ENCODE results near the gene EIF2A.

EIF2A gene

GRCh38 chr3:150557725-150558124 lies 11.1 kb downstream of the EIF2A start:
- H3K9me3 ChIP-seq (replicated peaks in 1 of 2; ENCODE audit: control insufficient read depth in 2 of 2, insufficient read depth in 1 of 2, low read depth in 1 of 2, low read length in 2 of 2), result peaks cover 0 to 2% of the 10 kb centered on the region in 2 donors
- peaks cover 7 to 87% of the 10 kb centered on the region in 2 donors for H3K36me3 ChIP-seq (replicated peaks in 1 of 2; ENCODE audit: control insufficient read depth in 2 of 2, insufficient read depth in 2 of 2, low read length in 2 of 2)
- no peak overlapping the region for H3K9ac ChIP-seq (ENCODE audit: low read depth, low read length, poor library complexity)
- no peak for DNase-seq (ENCODE audit: low spot score)
- H2AFZ ChIP-seq (ENCODE audit: low read length), result no peak overlapping the region
- no peak overlapping the region for H2BK120ac ChIP-seq (ENCODE audit: low read depth, low read length)
- no peak overlapping the region for H2BK12ac ChIP-seq (ENCODE audit: low read length)
- no peak overlapping the region for H2BK15ac ChIP-seq (ENCODE audit: low read length)
- WGBS, 2 donors (ENCODE audit: extremely low coverage in 2 of 2, insufficient read length in 2 of 2, insufficient replicate concordance in 1 of 2), result no CpG with 5 or more reads among the region's 1 CpG
- no peak overlapping the region for H4K91ac ChIP-seq (ENCODE audit: low read depth, low read length, poor library complexity)
- no peaks in the 10 kb centered on the region for H3K4me1 ChIP-seq (ENCODE audit: control insufficient read depth in 2 of 2, insufficient read depth in 1 of 2, low read depth in 1 of 2, low read length in 2 of 2)
- no peaks in the 10 kb centered on the region for H3K27me3 ChIP-seq (ENCODE audit: control insufficient read depth in 3 of 3, insufficient read depth in 3 of 3, low read depth in 1 of 3, low read length in 3 of 3)
- H3K14ac ChIP-seq (ENCODE audit: low read length), result no peak overlapping the region
- H3K23ac ChIP-seq (ENCODE audit: low read depth, low read length, poor library complexity), result no peak overlapping the region
- H3K27ac ChIP-seq (replicated peaks; ENCODE audit: low read length), result no peak overlapping the region
- no peak overlapping the region for H3K4me3 ChIP-seq (ENCODE audit: low read length in 2 of 2)
- no peak overlapping the region for H2BK5ac ChIP-seq (ENCODE audit: low read length)
- no peak overlapping the region for H2AK5ac ChIP-seq (ENCODE audit: low read depth, low read length)
- H4K8ac ChIP-seq (ENCODE audit: low read depth, low read length), result no peak overlapping the region
- no peak overlapping the region for H3K4ac ChIP-seq (ENCODE audit: low read length)
- H3K18ac ChIP-seq (ENCODE audit: low read length), result no peak overlapping the region
- no peaks in the 10 kb centered on the region for H3K79me1 ChIP-seq (ENCODE audit: low read depth, low read length)
- no peak overlapping the region for H3K4me2 ChIP-seq (ENCODE audit: insufficient read depth, low read length, poor library complexity, severe bottlenecking)

DNA sequence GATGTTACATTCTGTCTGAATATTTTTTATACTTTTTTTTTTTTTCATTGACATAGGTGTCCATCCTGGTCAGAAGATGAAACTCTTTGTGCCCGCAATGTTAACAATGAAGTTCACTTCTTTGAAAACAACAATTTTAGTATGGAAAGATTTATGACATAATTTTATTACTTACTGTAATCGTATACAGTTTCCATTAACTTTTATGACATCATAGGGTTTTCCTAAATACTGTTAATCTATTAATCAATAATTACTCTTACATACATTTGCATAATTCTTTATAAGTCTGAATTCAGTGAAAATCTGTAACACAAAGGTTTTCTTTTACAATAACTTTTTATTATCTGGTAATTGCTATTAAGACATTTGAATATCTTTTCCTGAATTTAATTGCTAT lies 17.7 kb downstream of the EIF2A start:
- Histone ChIP-seq H2BK15ac (ENCODE audit: low read length) (no peak overlapping the region), H2BK120ac (ENCODE audit: low read depth, low read length) (no peak overlapping the region), H3K79me1 (ENCODE audit: low read depth, low read length) (no peaks in the 10 kb centered on the region), H3K36me3 (replicated peaks in 1 of 2; ENCODE audit: control insufficient read depth in 2 of 2, insufficient read depth in 2 of 2, low read length in 2 of 2) (peaks cover 5 to 88% of the 10 kb centered on the region in 2 donors), H3K4me3 (ENCODE audit: low read length in 2 of 2) (no peak overlapping the region), H2BK5ac (ENCODE audit: low read length) (no peak overlapping the region), H2AFZ (ENCODE audit: low read length) (no peak overlapping the region), H3K23ac (ENCODE audit: low read depth, low read length, poor library complexity) (no peak overlapping the region), H4K8ac (ENCODE audit: low read depth, low read length) (no peak overlapping the region), H2BK12ac (ENCODE audit: low read length) (no peak overlapping the region), H3K27ac (replicated peaks; ENCODE audit: low read length) (no peak overlapping the region), H2AK5ac (ENCODE audit: low read depth, low read length) (no peak overlapping the region), H3K18ac (ENCODE audit: low read length) (no peak overlapping the region), H4K91ac (ENCODE audit: low read depth, low read length, poor library complexity) (no peak overlapping the region), H3K4me1 (ENCODE audit: control insufficient read depth in 2 of 2, insufficient read depth in 1 of 2, low read depth in 1 of 2, low read length in 2 of 2) (no peaks in the 10 kb centered on the region), H3K4ac (ENCODE audit: low read length) (no peak overlapping the region), H3K9ac (ENCODE audit: low read depth, low read length, poor library complexity) (no peak overlapping the region), H3K27me3 (ENCODE audit: control insufficient read depth in 3 of 3, insufficient read depth in 3 of 3, low read depth in 1 of 3, low read length in 3 of 3) (no peaks in the 10 kb centered on the region), H3K9me3 (replicated peaks in 1 of 2; ENCODE audit: control insufficient read depth in 2 of 2, insufficient read depth in 1 of 2, low read depth in 1 of 2, low read length in 2 of 2) (no peaks in the 10 kb centered on the region), H3K14ac (ENCODE audit: low read length) (no peak overlapping the region), H3K4me2 (ENCODE audit: insufficient read depth, low read length, poor library complexity, severe bottlenecking) (no peak overlapping the region)
- no peak for DNase-seq (ENCODE audit: low spot score)
- no CpG with 5 or more reads among the region's 2 CpGs for whole genome bisulfite sequencing, 2 donors (ENCODE audit: extremely low coverage in 2 of 2, insufficient read length in 2 of 2, insufficient replicate concordance in 1 of 2)

DNA sequence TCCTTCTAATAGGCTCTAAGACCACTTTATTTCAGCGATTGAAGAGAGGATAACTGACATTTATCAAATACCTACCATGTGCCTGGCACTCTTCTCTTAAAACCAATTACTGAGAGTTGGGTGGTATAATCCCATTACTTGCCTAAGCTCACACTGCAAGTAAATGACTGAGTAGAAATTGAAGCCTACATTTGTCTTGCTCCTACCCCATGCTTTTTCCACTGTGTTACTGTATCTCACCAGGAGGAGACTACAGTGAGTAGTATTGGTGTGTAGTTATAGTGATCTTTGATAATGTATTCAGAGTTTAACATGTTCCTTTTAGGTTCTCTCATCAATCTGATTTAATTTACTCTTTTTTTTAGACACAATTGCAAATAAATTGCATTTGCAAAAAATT lies 20.7 kb downstream of the EIF2A start:
- Histone ChIP-seq H2AK5ac (ENCODE audit: low read depth, low read length) (no peak overlapping the region), H2AFZ (ENCODE audit: low read length) (no peak overlapping the region), H2BK12ac (ENCODE audit: low read length) (no peak overlapping the region), H3K27ac (replicated peaks; ENCODE audit: low read length) (no peak overlapping the region), H3K4me3 (ENCODE audit: low read length in 2 of 2) (no peak overlapping the region), H3K14ac (ENCODE audit: low read length) (no peak overlapping the region), H3K79me1 (ENCODE audit: low read depth, low read length) (no peaks in the 10 kb centered on the region), H3K4me2 (ENCODE audit: insufficient read depth, low read length, poor library complexity, severe bottlenecking) (no peak overlapping the region), H4K91ac (ENCODE audit: low read depth, low read length, poor library complexity) (no peak overlapping the region), H3K4ac (ENCODE audit: low read length) (no peak overlapping the region), H2BK5ac (ENCODE audit: low read length) (no peak overlapping the region), H4K8ac (ENCODE audit: low read depth, low read length) (no peak overlapping the region), H3K9me3 (replicated peaks in 1 of 2; ENCODE audit: control insufficient read depth in 2 of 2, insufficient read depth in 1 of 2, low read depth in 1 of 2, low read length in 2 of 2) (no peaks in the 10 kb centered on the region), H3K27me3 (ENCODE audit: control insufficient read depth in 3 of 3, insufficient read depth in 3 of 3, low read depth in 1 of 3, low read length in 3 of 3) (no peaks in the 10 kb centered on the region), H2BK120ac (ENCODE audit: low read depth, low read length) (no peak overlapping the region), H2BK15ac (ENCODE audit: low read length) (no peak overlapping the region), H3K36me3 (replicated peaks in 1 of 2; ENCODE audit: control insufficient read depth in 2 of 2, insufficient read depth in 2 of 2, low read length in 2 of 2) (peaks cover 10 to 98% of the 10 kb centered on the region in 2 donors), H3K18ac (ENCODE audit: low read length) (no peak overlapping the region), H3K4me1 (ENCODE audit: control insufficient read depth in 2 of 2, insufficient read depth in 1 of 2, low read depth in 1 of 2, low read length in 2 of 2) (no peaks in the 10 kb centered on the region), H3K9ac (ENCODE audit: low read depth, low read length, poor library complexity) (no peak overlapping the region), H3K23ac (ENCODE audit: low read depth, low read length, poor library complexity) (no peak overlapping the region)
- no peak for DNase-seq (ENCODE audit: low spot score)
- WGBS, 2 donors (ENCODE audit: extremely low coverage in 2 of 2, insufficient read length in 2 of 2, insufficient replicate concordance in 1 of 2), result no CpG with 5 or more reads among the region's 1 CpG

DNA sequence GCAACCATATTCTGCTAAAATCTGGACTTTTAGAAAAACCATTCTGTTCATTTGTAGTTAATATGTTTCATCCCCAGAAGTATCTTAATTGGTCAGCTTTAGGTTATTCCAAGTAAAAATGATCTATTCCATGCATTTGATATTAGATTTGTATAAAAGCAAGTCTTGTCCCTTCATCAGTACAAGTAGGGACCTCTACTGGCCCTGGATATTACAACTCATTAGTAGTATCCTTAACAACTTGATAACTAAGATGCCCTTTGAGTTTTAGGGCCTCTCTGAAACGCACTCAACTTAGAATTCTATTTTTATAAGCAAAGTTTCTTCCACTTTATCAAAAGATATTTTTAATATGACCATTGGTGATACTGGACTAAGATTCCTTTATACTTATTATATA lies 31.3 kb downstream of the EIF2A start:
- Histone ChIP-seq H3K4me2 (ENCODE audit: insufficient read depth, low read length, poor library complexity, severe bottlenecking) (no peak overlapping the region), H3K4me1 (ENCODE audit: control insufficient read depth in 2 of 2, insufficient read depth in 1 of 2, low read depth in 1 of 2, low read length in 2 of 2) (no peaks in the 10 kb centered on the region), H3K79me1 (ENCODE audit: low read depth, low read length) (no peaks in the 10 kb centered on the region), H3K4ac (ENCODE audit: low read length) (no peak overlapping the region), H3K27ac (replicated peaks; ENCODE audit: low read length) (no peak overlapping the region), H2AK5ac (ENCODE audit: low read depth, low read length) (no peak overlapping the region), H3K9ac (ENCODE audit: low read depth, low read length, poor library complexity) (no peak overlapping the region), H3K27me3 (ENCODE audit: control insufficient read depth in 3 of 3, insufficient read depth in 3 of 3, low read depth in 1 of 3, low read length in 3 of 3) (no peaks in the 10 kb centered on the region), H3K14ac (ENCODE audit: low read length) (no peak overlapping the region), H3K23ac (ENCODE audit: low read depth, low read length, poor library complexity) (no peak overlapping the region), H4K8ac (ENCODE audit: low read depth, low read length) (no peak overlapping the region), H3K4me3 (ENCODE audit: low read length in 2 of 2) (no peak overlapping the region), H2BK12ac (ENCODE audit: low read length) (no peak overlapping the region), H2BK15ac (ENCODE audit: low read length) (no peak overlapping the region), H3K36me3 (replicated peaks in 1 of 2; ENCODE audit: control insufficient read depth in 2 of 2, insufficient read depth in 2 of 2, low read length in 2 of 2) (peaks cover 6 to 90% of the 10 kb centered on the region in 2 donors), H3K18ac (ENCODE audit: low read length) (no peak overlapping the region), H2BK120ac (ENCODE audit: low read depth, low read length) (no peak overlapping the region), H3K9me3 (replicated peaks in 1 of 2; ENCODE audit: control insufficient read depth in 2 of 2, insufficient read depth in 1 of 2, low read depth in 1 of 2, low read length in 2 of 2) (no peaks in the 10 kb centered on the region), H2BK5ac (ENCODE audit: low read length) (no peak overlapping the region), H4K91ac (ENCODE audit: low read depth, low read length, poor library complexity) (no peak overlapping the region), H2AFZ (ENCODE audit: low read length) (no peak overlapping the region)
- no CpG with 5 or more reads among the region's 1 CpG for WGBS, 2 donors (ENCODE audit: extremely low coverage in 2 of 2, insufficient read length in 2 of 2, insufficient replicate concordance in 1 of 2)
- DNase-seq (ENCODE audit: low spot score), result no peak

Measured in neuronal stem cell (in vitro differentiated cells).